K562 (cell line): ENCODE data around the gene ADK. TPM values are rescaled to one million over a fixed set of nuclear protein-coding genes. Genes with fewer than 3 reads are reported as not detected.

Experiments
- CCNT2 ChIP-seq: IDR thresholded peaks from 2 replicates; pipeline ENCODE4 v1.6.1; 2011; ENCODE audit warnings: borderline replicate concordance, low read depth, mild to moderate bottlenecking, moderate library complexity, mixed read lengths, low read length; ENCODE audit not compliant: insufficient read length; ENCODE audit errors: extremely low read depth
- ZNF224 ChIP-seq: sonication (generic); formaldehyde crosslinking; IDR thresholded peaks from 2 replicates; pipeline ENCODE4 v1.8.0; 2022; ENCODE audit warnings: mild to moderate bottlenecking, missing genetic modification reagents
- polyA plus RNA-seq, 8 experiments: library from polyadenylated mRNA; depleted of rRNA in 4 of 8; stranded (reverse) in 5 of 8; unstranded in 3 of 8; fragments of >200 nt; fragmentation: Nextera tagmentation in 2 of 8; fragmentation: Illumina TruSeq in 1 of 8; extraction: Ambion mirVana in 2 of 8; extraction: Trizol in 1 of 8; gene quantifications; 2 replicates each; pipeline versions ENCODE4 v1.2.1 to v1.2.3, GENCODE V29; 2011 to 2014; ENCODE audit warnings: inconsistent platforms in 1 of 8, missing spikeins in 1 of 8
- total RNA-seq, 7 experiments: library from RNA; depleted of rRNA in 6 of 7; stranded (reverse); fragments of >200 nt in 6 of 7; fragmentation: Illumina TruSeq in 2 of 7; extraction: Trizol in 2 of 7; gene quantifications; 2 replicates each; pipeline versions ENCODE4 v1.2.1 to v1.2.3, GENCODE V29; 2011 to 2021; ENCODE audit warnings: low replicate concordance in 1 of 7
- TF ChIP-seq, protein P1 (sequence below), 2 experiments: fragments of 450-650 bp in 1 of 2; sonication (generic) in 1 of 2; formaldehyde crosslinking in 1 of 2; IDR thresholded peaks; 2 replicates each; pipeline versions ENCODE4 v1.7.1 to v1.9.0; 2016 to 2022; ENCODE audit warnings: inconsistent platforms in 1 of 2, mild to moderate bottlenecking in 1 of 2, missing genetic modification reagents in 1 of 2
- TF ChIP-seq, protein P2 (sequence below): fragments of 250-450 bp; sonication (Bioruptor Pico); IDR thresholded peaks from 2 replicates; pipeline ENCODE4 v1.5.0; 2022; ENCODE audit warnings: mild to moderate bottlenecking
- TF ChIP-seq, protein P3 (sequence below): sonication (generic); formaldehyde crosslinking; IDR thresholded peaks from 2 replicates; pipeline ENCODE4 v1.8.0; 2023; ENCODE audit warnings: missing genetic modification reagents, mild to moderate bottlenecking, borderline replicate concordance

The ADK gene
- total and polyA plus RNA-seq, 9 of the 15 experiments (the other 6 are each of a cell fraction or from before 2014, with no cell fraction given) = 54.2 to 97.8 (median 73.6) TPM

DNA sequence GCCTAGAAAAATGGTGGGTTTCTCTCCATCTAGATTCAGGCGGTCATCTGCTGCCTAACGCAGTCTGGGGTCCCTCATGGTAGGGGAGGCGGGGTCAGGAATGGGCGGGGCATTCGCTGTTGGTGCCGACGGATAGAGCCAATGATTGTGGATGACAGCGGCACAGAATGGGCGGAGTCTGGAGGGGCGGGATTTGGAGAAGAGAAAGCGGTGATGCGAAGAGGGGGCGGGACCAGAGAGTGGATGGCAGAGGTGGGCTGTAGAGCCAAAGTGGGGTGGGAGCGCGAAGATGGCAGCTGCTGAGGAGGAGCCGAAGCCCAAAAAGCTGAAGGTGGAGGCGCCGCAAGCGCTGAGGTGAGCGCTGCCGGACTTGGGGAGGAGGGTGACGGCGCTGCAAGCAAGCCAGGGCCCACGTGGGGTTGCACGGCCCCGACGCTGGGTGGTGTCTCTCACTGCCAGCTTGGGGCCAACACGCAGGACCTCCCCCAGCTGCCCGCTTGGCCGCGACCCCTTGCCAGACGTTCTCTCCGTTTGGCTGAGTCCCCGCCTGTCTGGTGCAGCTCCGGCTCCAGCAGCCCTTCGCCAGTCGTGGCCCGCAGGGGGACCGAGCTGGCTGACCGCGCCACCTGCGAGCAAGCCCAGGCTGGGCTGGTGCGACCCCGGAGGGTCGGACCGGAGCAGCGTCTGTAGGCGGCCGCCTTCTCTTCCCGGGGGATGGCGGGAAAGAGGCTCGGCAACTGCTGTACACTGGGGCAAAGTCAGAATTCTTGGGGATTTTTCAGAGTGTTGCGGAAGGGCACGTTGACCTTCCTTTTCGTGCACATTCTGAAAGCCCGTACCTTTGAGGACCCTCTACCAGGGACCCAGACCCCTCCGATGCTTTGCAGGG is at the start of gene ADK (continued):
- TF ChIP-seq, protein P1, sequence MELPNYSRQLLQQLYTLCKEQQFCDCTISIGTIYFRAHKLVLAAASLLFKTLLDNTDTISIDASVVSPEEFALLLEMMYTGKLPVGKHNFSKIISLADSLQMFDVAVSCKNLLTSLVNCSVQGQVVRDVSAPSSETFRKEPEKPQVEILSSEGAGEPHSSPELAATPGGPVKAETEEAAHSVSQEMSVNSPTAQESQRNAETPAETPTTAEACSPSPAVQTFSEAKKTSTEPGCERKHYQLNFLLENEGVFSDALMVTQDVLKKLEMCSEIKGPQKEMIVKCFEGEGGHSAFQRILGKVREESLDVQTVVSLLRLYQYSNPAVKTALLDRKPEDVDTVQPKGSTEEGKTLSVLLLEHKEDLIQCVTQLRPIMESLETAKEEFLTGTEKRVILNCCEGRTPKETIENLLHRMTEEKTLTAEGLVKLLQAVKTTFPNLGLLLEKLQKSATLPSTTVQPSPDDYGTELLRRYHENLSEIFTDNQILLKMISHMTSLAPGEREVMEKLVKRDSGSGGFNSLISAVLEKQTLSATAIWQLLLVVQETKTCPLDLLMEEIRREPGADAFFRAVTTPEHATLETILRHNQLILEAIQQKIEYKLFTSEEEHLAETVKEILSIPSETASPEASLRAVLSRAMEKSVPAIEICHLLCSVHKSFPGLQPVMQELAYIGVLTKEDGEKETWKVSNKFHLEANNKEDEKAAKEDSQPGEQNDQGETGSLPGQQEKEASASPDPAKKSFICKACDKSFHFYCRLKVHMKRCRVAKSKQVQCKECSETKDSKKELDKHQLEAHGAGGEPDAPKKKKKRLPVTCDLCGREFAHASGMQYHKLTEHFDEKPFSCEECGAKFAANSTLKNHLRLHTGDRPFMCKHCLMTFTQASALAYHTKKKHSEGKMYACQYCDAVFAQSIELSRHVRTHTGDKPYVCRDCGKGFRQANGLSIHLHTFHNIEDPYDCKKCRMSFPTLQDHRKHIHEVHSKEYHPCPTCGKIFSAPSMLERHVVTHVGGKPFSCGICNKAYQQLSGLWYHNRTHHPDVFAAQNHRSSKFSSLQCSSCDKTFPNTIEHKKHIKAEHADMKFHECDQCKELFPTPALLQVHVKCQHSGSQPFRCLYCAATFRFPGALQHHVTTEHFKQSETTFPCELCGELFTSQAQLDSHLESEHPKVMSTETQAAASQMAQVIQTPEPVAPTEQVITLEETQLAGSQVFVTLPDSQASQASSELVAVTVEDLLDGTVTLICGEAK (IDR thresholded peaks at IDR 0.05) = no peak
- TF ChIP-seq, protein P1 (CRISPR knock-in tag; IDR thresholded peaks at IDR 0.05) = no peak
- TF ChIP-seq CCNT2 (peak; percentile 71), ZNF224 (peak; percentile 81; the same call in 1 of the 2 replicates)
- TF ChIP-seq, protein P2, sequence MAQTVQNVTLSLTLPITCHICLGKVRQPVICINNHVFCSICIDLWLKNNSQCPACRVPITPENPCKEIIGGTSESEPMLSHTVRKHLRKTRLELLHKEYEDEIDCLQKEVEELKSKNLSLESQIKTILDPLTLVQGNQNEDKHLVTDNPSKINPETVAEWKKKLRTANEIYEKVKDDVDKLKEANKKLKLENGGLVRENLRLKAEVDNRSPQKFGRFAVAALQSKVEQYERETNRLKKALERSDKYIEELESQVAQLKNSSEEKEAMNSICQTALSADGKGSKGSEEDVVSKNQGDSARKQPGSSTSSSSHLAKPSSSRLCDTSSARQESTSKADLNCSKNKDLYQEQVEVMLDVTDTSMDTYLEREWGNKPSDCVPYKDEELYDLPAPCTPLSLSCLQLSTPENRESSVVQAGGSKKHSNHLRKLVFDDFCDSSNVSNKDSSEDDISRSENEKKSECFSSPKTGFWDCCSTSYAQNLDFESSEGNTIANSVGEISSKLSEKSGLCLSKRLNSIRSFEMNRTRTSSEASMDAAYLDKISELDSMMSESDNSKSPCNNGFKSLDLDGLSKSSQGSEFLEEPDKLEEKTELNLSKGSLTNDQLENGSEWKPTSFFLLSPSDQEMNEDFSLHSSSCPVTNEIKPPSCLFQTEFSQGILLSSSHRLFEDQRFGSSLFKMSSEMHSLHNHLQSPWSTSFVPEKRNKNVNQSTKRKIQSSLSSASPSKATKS (CRISPR knock-in tag) = no peak
- TF ChIP-seq, protein P3, sequence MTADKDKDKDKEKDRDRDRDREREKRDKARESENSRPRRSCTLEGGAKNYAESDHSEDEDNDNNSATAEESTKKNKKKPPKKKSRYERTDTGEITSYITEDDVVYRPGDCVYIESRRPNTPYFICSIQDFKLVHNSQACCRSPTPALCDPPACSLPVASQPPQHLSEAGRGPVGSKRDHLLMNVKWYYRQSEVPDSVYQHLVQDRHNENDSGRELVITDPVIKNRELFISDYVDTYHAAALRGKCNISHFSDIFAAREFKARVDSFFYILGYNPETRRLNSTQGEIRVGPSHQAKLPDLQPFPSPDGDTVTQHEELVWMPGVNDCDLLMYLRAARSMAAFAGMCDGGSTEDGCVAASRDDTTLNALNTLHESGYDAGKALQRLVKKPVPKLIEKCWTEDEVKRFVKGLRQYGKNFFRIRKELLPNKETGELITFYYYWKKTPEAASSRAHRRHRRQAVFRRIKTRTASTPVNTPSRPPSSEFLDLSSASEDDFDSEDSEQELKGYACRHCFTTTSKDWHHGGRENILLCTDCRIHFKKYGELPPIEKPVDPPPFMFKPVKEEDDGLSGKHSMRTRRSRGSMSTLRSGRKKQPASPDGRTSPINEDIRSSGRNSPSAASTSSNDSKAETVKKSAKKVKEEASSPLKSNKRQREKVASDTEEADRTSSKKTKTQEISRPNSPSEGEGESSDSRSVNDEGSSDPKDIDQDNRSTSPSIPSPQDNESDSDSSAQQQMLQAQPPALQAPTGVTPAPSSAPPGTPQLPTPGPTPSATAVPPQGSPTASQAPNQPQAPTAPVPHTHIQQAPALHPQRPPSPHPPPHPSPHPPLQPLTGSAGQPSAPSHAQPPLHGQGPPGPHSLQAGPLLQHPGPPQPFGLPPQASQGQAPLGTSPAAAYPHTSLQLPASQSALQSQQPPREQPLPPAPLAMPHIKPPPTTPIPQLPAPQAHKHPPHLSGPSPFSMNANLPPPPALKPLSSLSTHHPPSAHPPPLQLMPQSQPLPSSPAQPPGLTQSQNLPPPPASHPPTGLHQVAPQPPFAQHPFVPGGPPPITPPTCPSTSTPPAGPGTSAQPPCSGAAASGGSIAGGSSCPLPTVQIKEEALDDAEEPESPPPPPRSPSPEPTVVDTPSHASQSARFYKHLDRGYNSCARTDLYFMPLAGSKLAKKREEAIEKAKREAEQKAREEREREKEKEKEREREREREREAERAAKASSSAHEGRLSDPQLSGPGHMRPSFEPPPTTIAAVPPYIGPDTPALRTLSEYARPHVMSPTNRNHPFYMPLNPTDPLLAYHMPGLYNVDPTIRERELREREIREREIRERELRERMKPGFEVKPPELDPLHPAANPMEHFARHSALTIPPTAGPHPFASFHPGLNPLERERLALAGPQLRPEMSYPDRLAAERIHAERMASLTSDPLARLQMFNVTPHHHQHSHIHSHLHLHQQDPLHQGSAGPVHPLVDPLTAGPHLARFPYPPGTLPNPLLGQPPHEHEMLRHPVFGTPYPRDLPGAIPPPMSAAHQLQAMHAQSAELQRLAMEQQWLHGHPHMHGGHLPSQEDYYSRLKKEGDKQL (CRISPR knock-in tag) = no peak
